Vagina (tissue), 2 donors: ENCODE measurements around the gene MTUS2. TPM values are rescaled to one million over a fixed set of nuclear protein-coding genes. Genes with fewer than 3 reads are reported as not detected.

Experiments used
- DNase-seq, 2 donors: peaks; one replicate each; pipeline ENCODE4 v3.0.0-alpha.2; 2017; ENCODE audit errors: extremely low spot score in 2 of 2
- H3K27ac ChIP-seq: fragments of 200-600 bp; sonication (generic); one replicate; pipeline ENCODE4 v1.5.1; 2019
- H3K27me3 ChIP-seq: fragments of 200-600 bp; sonication (generic); one replicate; pipeline ENCODE4 v1.5.1; 2019
- H3K36me3 ChIP-seq, 2 donors: fragments of 200-600 bp; sonication (generic); one replicate each; pipeline ENCODE4 v1.5.1; 2017 to 2019
- H3K4me1 ChIP-seq: fragments of 200-600 bp; sonication (generic); one replicate; pipeline ENCODE4 v1.5.1; 2019
- H3K4me3 ChIP-seq, 2 donors: fragments of 200-600 bp; sonication (generic); 1 replicate in 1 of 2; 2 replicates in 1 of 2; pipeline ENCODE4 v1.5.1; 2016 to 2019
- H3K9me3 ChIP-seq: fragments of 200-600 bp; sonication (generic); one replicate; pipeline ENCODE4 v1.5.1; 2019
- POLR2A ChIP-seq, 2 donors: fragments of 450-650 bp; IDR thresholded peaks; one replicate each; pipeline ENCODE4 v1.6.1; 2017; ENCODE audit warnings: antibody characterized with exemption in 2 of 2, mild to moderate bottlenecking in 2 of 2, moderate library complexity in 2 of 2
- POLR2AphosphoS5 ChIP-seq, 2 donors: sonication (generic); formaldehyde crosslinking; IDR thresholded peaks; one replicate each; pipeline ENCODE4 v1.9.0; 2017; ENCODE audit warnings: antibody characterized with exemption in 2 of 2, mild to moderate bottlenecking in 2 of 2, low read depth in 1 of 2; ENCODE audit not compliant: insufficient read depth in 1 of 2
- intact Hi-C: fragments of 100-400 bp; cut with DNase I; formaldehyde crosslinking; loops from one replicate; pipeline ENCODE4 v1.15.1; 2023
- total RNA-seq: library from RNA; depleted of rRNA; stranded (reverse); fragments of >200 nt; gene quantifications from one replicate; pipeline ENCODE4 v1.2.3, GENCODE V29; 2016
- TF ChIP-seq, protein P1 (sequence below), 3 experiments: fragments of 450-650 bp in 2 of 3; fragments of 200-600 bp in 1 of 3; sonication (generic) in 1 of 3; IDR thresholded peaks; one replicate each; pipeline ENCODE4 v1.5.1; 2017 to 2019; ENCODE audit warnings: antibody characterized with exemption in 3 of 3, mild to moderate bottlenecking in 2 of 3, moderate library complexity in 2 of 3

MTUS2 gene
- total RNA-seq, 1 donor from 2014 or later, result 0.74 TPM

DNA sequence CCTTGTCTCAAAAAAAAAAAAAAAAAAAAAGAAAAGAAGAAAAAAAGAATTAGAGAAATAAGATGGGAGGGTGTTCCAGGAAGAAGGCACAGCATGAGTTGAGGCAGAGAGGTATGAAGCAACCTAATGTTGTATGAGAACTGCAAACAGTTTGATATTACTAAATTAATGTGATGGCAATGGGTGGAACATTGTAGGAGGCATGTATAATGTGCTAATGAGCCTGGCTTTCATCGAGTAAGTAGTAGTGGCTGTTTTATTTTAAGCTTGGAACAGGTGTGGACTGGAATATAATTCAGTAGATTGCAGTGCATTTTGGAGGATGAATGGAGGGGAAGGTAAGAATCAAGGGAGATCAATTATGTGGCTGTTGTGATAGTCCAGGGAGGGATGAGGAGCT lies 156.1 kb downstream of the MTUS2 start:
- no peaks in the 10 kb centered on the region for H3K9me3 ChIP-seq
- TF ChIP-seq, protein P1, sequence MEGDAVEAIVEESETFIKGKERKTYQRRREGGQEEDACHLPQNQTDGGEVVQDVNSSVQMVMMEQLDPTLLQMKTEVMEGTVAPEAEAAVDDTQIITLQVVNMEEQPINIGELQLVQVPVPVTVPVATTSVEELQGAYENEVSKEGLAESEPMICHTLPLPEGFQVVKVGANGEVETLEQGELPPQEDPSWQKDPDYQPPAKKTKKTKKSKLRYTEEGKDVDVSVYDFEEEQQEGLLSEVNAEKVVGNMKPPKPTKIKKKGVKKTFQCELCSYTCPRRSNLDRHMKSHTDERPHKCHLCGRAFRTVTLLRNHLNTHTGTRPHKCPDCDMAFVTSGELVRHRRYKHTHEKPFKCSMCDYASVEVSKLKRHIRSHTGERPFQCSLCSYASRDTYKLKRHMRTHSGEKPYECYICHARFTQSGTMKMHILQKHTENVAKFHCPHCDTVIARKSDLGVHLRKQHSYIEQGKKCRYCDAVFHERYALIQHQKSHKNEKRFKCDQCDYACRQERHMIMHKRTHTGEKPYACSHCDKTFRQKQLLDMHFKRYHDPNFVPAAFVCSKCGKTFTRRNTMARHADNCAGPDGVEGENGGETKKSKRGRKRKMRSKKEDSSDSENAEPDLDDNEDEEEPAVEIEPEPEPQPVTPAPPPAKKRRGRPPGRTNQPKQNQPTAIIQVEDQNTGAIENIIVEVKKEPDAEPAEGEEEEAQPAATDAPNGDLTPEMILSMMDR (IDR thresholded peaks at IDR 0.05), result no peak
- no peak for TF ChIP-seq POLR2AphosphoS5 (IDR thresholded peaks at IDR 0.05; ENCODE audit: insufficient read depth in 1 of 2, low read depth in 1 of 2)
- TF ChIP-seq POLR2A (IDR thresholded peaks at IDR 0.05), result no peak
- no peaks in the 10 kb centered on the region for H3K4me1 ChIP-seq
- intact Hi-C loops, result no loop called here
- DNase-seq, result no peak
- H3K27me3 ChIP-seq, result no peaks in the 10 kb centered on the region
- H3K36me3 ChIP-seq, result no peaks in the 10 kb centered on the region
- no peak overlapping the region for H3K4me3 ChIP-seq
- no peak overlapping the region for H3K27ac ChIP-seq

DNA sequence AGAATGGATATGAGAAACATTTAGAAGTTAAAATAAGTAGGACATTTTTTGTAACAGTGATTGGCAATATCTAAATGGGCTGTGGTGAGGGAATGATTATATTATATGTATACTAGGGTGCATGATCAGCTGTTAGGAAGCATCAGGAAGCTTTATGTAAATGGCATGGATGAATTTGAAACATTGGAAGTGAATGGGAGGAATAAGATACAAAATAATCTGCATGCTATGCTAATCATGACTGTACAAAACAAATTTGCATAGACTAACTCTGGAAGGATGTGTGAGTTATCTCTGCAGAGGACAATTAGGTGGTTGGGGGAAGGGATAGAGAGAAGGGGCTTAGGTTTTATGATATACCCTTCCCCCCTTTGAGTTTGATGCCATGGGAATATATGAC lies 156.5 kb downstream of the MTUS2 start:
- DNase-seq, result no peak
- H3K27ac ChIP-seq, result no peak overlapping the region
- intact Hi-C loops, result no loop called here
- no peaks in the 10 kb centered on the region for H3K9me3 ChIP-seq
- no peak overlapping the region for H3K4me3 ChIP-seq
- H3K27me3 ChIP-seq, result no peaks in the 10 kb centered on the region
- TF ChIP-seq POLR2A (IDR thresholded peaks at IDR 0.05) (no peak), POLR2AphosphoS5 (IDR thresholded peaks at IDR 0.05; ENCODE audit: insufficient read depth in 1 of 2, low read depth in 1 of 2) (no peak)
- TF ChIP-seq, protein P1 (IDR thresholded peaks at IDR 0.05), result no peak
- H3K36me3 ChIP-seq, result no peaks in the 10 kb centered on the region
- no peaks in the 10 kb centered on the region for H3K4me1 ChIP-seq

DNA sequence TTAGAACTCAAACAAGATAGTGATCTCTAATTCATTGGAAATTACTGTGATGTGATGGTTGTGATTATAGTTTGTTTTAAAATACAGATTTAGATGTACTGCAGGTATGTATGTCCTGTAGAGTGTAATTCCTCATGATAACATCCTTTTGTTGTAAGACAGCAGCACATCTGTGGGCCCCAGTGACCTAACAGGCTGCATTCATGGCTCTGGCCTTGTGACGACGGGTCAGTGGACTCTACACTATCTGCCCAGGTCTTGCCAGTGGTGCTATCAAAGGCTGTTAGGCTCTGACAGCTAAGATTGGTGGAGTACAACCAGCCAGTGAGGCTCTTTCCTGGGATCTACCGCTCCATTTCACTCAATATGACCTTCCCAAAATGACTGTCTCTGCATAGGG lies 158.4 kb downstream of the MTUS2 start:
- no peak overlapping the region for H3K4me3 ChIP-seq
- no peak for DNase-seq
- no peaks in the 10 kb centered on the region for H3K4me1 ChIP-seq
- H3K27ac ChIP-seq, result no peak overlapping the region
- no peaks in the 10 kb centered on the region for H3K27me3 ChIP-seq
- H3K36me3 ChIP-seq, result no peaks in the 10 kb centered on the region
- TF ChIP-seq POLR2A (IDR thresholded peaks at IDR 0.05) (no peak), POLR2AphosphoS5 (IDR thresholded peaks at IDR 0.05; ENCODE audit: insufficient read depth in 1 of 2, low read depth in 1 of 2) (no peak)
- TF ChIP-seq, protein P1 (IDR thresholded peaks at IDR 0.05), result no peak
- intact Hi-C loops, result no loop called here
- H3K9me3 ChIP-seq, result no peaks in the 10 kb centered on the region

DNA sequence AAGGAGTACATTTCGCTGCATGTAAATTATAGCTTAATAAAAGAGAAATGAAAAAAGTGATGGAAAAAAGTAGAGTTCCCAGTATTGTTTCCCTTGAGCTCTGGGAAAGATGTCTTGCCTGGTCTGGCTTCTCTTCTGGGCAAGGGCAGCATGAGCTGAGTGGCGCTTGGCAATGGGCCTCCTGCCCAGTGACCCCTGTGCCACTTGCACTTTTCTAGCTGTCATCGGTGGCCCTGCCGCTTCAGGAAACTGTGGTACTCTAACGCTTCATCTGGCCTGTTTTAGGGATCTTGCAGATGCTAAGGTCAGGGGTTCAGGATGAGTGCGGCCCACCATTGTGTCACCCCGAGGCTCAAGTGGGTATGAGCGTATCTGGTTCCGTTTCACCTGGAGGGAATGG lies 161.4 kb downstream of the MTUS2 start:
- Histone ChIP-seq H3K36me3 (no peaks in the 10 kb centered on the region), H3K27me3 (no peaks in the 10 kb centered on the region), H3K4me3 (no peak overlapping the region), H3K27ac (no peak overlapping the region), H3K9me3 (no peaks in the 10 kb centered on the region), H3K4me1 (no peaks in the 10 kb centered on the region)
- no peak for TF ChIP-seq POLR2AphosphoS5 (IDR thresholded peaks at IDR 0.05; ENCODE audit: insufficient read depth in 1 of 2, low read depth in 1 of 2)
- TF ChIP-seq POLR2A (IDR thresholded peaks at IDR 0.05), result no peak
- TF ChIP-seq, protein P1 (IDR thresholded peaks at IDR 0.05), result no peak
- intact Hi-C loops, result no loop called here
- DNase-seq, result no peak

DNA sequence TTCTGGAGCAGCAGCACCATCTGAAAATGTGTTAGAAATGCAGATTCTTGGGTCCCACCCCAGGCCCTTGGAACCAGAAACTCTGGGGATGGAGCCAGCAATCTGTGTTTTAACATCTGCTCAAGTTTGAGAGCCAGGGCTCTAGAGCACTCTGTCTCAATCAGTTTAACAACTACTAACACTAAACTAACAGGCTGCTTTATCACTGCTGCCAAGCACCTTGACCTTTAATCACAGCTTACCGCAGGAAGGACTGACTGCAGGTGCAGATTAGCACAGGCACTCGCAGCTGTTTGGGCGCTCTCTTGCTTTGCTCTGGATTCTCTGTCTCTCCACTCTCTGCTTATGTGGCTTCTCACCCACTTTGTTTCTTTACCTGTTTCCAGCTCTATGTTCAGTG lies 163.5 kb downstream of the MTUS2 start:
- intact Hi-C loops, result no loop called here
- DNase-seq, result no peak
- H3K4me3 ChIP-seq, result no peak overlapping the region

More for the DNA sequence above, 163.5 kb downstream of the MTUS2 start:
- H3K27ac ChIP-seq, result no peak overlapping the region
- TF ChIP-seq POLR2A (IDR thresholded peaks at IDR 0.05), result no peak
- TF ChIP-seq, protein P1 (IDR thresholded peaks at IDR 0.05), result no peak
- no peak for TF ChIP-seq POLR2AphosphoS5 (IDR thresholded peaks at IDR 0.05; ENCODE audit: insufficient read depth in 1 of 2, low read depth in 1 of 2)
- H3K27me3 ChIP-seq, result no peaks in the 10 kb centered on the region
- no peaks in the 10 kb centered on the region for H3K4me1 ChIP-seq
- no peaks in the 10 kb centered on the region for H3K9me3 ChIP-seq
- H3K36me3 ChIP-seq, result no peaks in the 10 kb centered on the region
